RWPE2 (cell line): Measurements from ENCODE around the gene ABCC9.

Experiments
- ATAC-seq: fragments of 200-7000 bp; cut with Tn5 transposase; 3 replicates; pipeline ENCODE4 v1.9.1; 2021; ENCODE audit warnings: low read depth
- DNase-seq: peaks from one replicate; pipeline ENCODE4 v3.0.0-alpha.2; 2020; ENCODE audit warnings: low spot score
- H3K27ac ChIP-seq: fragments of 450-650 bp; 2 replicates; pipeline ENCODE4 v1.5.1; 2017; ENCODE audit warnings: mild to moderate bottlenecking; ENCODE audit not compliant: poor library complexity, severe bottlenecking
- H3K27me3 ChIP-seq: fragments of 250-450 bp; sonication (Bioruptor Pico); 2 replicates; pipeline ENCODE4 v1.5.1; 2021; ENCODE audit warnings: mild to moderate bottlenecking, moderate library complexity; ENCODE audit not compliant: insufficient read depth, poor library complexity, severe bottlenecking
- H3K36me3 ChIP-seq: fragments of 250-450 bp; sonication (Bioruptor Pico); 2 replicates; pipeline ENCODE4 v1.5.1; 2020; ENCODE audit warnings: low read depth, mild to moderate bottlenecking, moderate library complexity
- H3K4me1 ChIP-seq: fragments of 250-450 bp; sonication (Bioruptor Pico); 2 replicates; pipeline ENCODE4 v1.5.1; 2021; ENCODE audit warnings: mild to moderate bottlenecking, moderate library complexity; ENCODE audit not compliant: insufficient read depth, poor library complexity, severe bottlenecking
- H3K4me3 ChIP-seq: fragments of 250-450 bp; sonication (Bioruptor Pico); 2 replicates; pipeline ENCODE4 v1.5.1; 2021; ENCODE audit warnings: mild to moderate bottlenecking, moderate library complexity; ENCODE audit not compliant: severe bottlenecking
- H3K9me3 ChIP-seq: fragments of 250-450 bp; sonication (Bioruptor Pico); 2 replicates; pipeline ENCODE4 v1.5.1; 2021; ENCODE audit warnings: mild to moderate bottlenecking, moderate library complexity; ENCODE audit not compliant: severe bottlenecking
- CTCF ChIP-seq: fragments of 450-650 bp; IDR thresholded peaks from one replicate; pipeline ENCODE4 v1.5.1; 2017; ENCODE audit warnings: mild to moderate bottlenecking, moderate library complexity; ENCODE audit not compliant: poor library complexity, severe bottlenecking

The ABCC9 gene

GRCh38 chr12:21879312-21879711 lies 61.9 kb downstream of the ABCC9 start:
- ATAC-seq (no peak), DNase-seq (no peak)
- H3K36me3 ChIP-seq: no peaks in the 10 kb centered on the region
- no peak overlapping the region for H3K27ac ChIP-seq
- H3K27me3 ChIP-seq: no peaks in the 10 kb centered on the region
- TF ChIP-seq CTCF: no peak
- no peaks in the 10 kb centered on the region for H3K4me1 ChIP-seq
- no peak overlapping the region for H3K4me3 ChIP-seq
- H3K9me3 ChIP-seq: no peaks in the 10 kb centered on the region

- no peak for TF ChIP-seq CTCF
- no peak for ATAC-seq
These were observed 63.8 kb downstream of the ABCC9 start for GRCh38 chr12:21877293-21877982.

GRCh38 chr12:21865846-21866245 lies 75.4 kb downstream of the ABCC9 start:
- H3K9me3 ChIP-seq: no peaks in the 10 kb centered on the region
- H3K27ac ChIP-seq: no peak overlapping the region
- no peaks in the 10 kb centered on the region for H3K36me3 ChIP-seq
- H3K27me3 ChIP-seq: no peaks in the 10 kb centered on the region
- ATAC-seq (no peak), DNase-seq (no peak)
- no peak overlapping the region for H3K4me3 ChIP-seq
- no peaks in the 10 kb centered on the region for H3K4me1 ChIP-seq
- TF ChIP-seq CTCF: no peak

More at GRCh38 chr12:21877293-21877982, 63.8 kb downstream of the ABCC9 start:
- no peaks in the 10 kb centered on the region for H3K9me3 ChIP-seq
- no peak overlapping the region for H3K27ac ChIP-seq
- no peaks in the 10 kb centered on the region for H3K27me3 ChIP-seq
- H3K36me3 ChIP-seq: no peaks in the 10 kb centered on the region
- H3K4me3 ChIP-seq: no peak overlapping the region
- no peak for DNase-seq
- H3K4me1 ChIP-seq: no peaks in the 10 kb centered on the region

GRCh38 chr12:21860534-21860933 lies 80.7 kb downstream of the ABCC9 start:
- Histone ChIP-seq H3K4me1 (no peaks in the 10 kb centered on the region), H3K27me3 (no peaks in the 10 kb centered on the region), H3K36me3 (no peaks in the 10 kb centered on the region), H3K27ac (no peak overlapping the region), H3K9me3 (no peaks in the 10 kb centered on the region), H3K4me3 (no peak overlapping the region)
- TF ChIP-seq CTCF: no peak
- DNase-seq: no peak
- no peak for ATAC-seq

GRCh38 chr12:21860128-21860527 lies 81.1 kb downstream of the ABCC9 start:
- no peak for TF ChIP-seq CTCF
- no peaks in the 10 kb centered on the region for H3K4me1 ChIP-seq
- H3K27me3 ChIP-seq: no peaks in the 10 kb centered on the region
- H3K36me3 ChIP-seq: no peaks in the 10 kb centered on the region
- DNase-seq: no peak
- no peak overlapping the region for H3K27ac ChIP-seq
- no peaks in the 10 kb centered on the region for H3K9me3 ChIP-seq
- H3K4me3 ChIP-seq: no peak overlapping the region
- no peak for ATAC-seq
